HL-60 (cell line): ENCODE data around the gene DLX3.

Experiments
- DNase-seq, 2 experiments: peaks; one replicate each; pipeline ENCODE4 v3.0.0-alpha.2; 2010 to 2020; ENCODE audit warnings: low read depth in 1 of 2, low spot score in 1 of 2
- H3K27ac ChIP-seq: fragments of 250-450 bp; sonication (Bioruptor Pico); replicated peaks from 2 replicates; pipeline ENCODE4 v1.5.1; 2020; ENCODE audit warnings: mild to moderate bottlenecking, moderate library complexity
- H3K27me3 ChIP-seq: fragments of 250-450 bp; sonication (Bioruptor Pico); 2 replicates; pipeline ENCODE4 v1.5.1; 2021; ENCODE audit warnings: mild to moderate bottlenecking, moderate library complexity; ENCODE audit not compliant: insufficient read depth, poor library complexity, severe bottlenecking
- H3K4me3 ChIP-seq: replicated peaks from 2 replicates; pipeline ENCODE4 v1.5.1; 2011; ENCODE audit warnings: mild to moderate bottlenecking, control low read depth, low read length; ENCODE audit not compliant: insufficient read depth
- CTCF ChIP-seq: IDR thresholded peaks from one replicate; pipeline ENCODE4 v1.5.1; 2011; ENCODE audit warnings: low read length, control low read depth, inconsistent platforms; ENCODE audit not compliant: insufficient read depth
- GABPA ChIP-seq: IDR thresholded peaks from 2 replicates; pipeline ENCODE4 v1.6.1; 2012; ENCODE audit warnings: low read depth
- POLR2AphosphoS5 ChIP-seq: IDR thresholded peaks from 2 replicates; pipeline ENCODE4 v1.6.1; 2012; ENCODE audit warnings: low read depth
- REST ChIP-seq: IDR thresholded peaks from 2 replicates; pipeline ENCODE4 v1.6.1; 2012; ENCODE audit warnings: low read depth; ENCODE audit not compliant: insufficient replicate concordance
- SPI1 ChIP-seq: IDR thresholded peaks from 2 replicates; pipeline ENCODE4 v1.6.1; 2012; ENCODE audit warnings: low read depth, mild to moderate bottlenecking, borderline replicate concordance

DLX3 gene

GRCh38 chr17:49962599-49963308, 32.3 kb downstream of the DLX3 start:
- H3K27ac ChIP-seq: no peak overlapping the region
- TF ChIP-seq SPI1 (no peak), POLR2AphosphoS5 (no peak)
- H3K4me3 ChIP-seq: no peak overlapping the region
- no peak for DNase-seq
- H3K27me3 ChIP-seq: peaks cover 32% of the 10 kb centered on the region

GRCh38 chr17:49959183-49959935, 35.7 kb downstream of the DLX3 start:
- H3K27ac ChIP-seq: no peak overlapping the region
- H3K27me3 ChIP-seq: peaks cover 21% of the 10 kb centered on the region
- no peak overlapping the region for H3K4me3 ChIP-seq
- DNase-seq: no peak
- TF ChIP-seq SPI1 (no peak), POLR2AphosphoS5 (no peak), CTCF (no peak), REST (no peak), GABPA (no peak)

- Histone ChIP-seq H3K27me3 (peaks cover 17% of the 10 kb centered on the region), H3K4me3 (no peak overlapping the region), H3K27ac (no peak overlapping the region)
- DNase-seq: no peak
- TF ChIP-seq REST (no peak), SPI1 (no peak), GABPA (no peak), CTCF (no peak), POLR2AphosphoS5 (no peak)
Observed at GRCh38 chr17:49958723-49959122, 36.3 kb downstream of the DLX3 start.

GRCh38 chr17:49957350-49957749, 37.7 kb downstream of the DLX3 start:
- H3K27ac ChIP-seq: no peak overlapping the region
- DNase-seq: no peak
- no peak for TF ChIP-seq SPI1
- no peak for TF ChIP-seq POLR2AphosphoS5
- no peak for TF ChIP-seq CTCF
- no peak for TF ChIP-seq GABPA
- peaks cover 7% of the 10 kb centered on the region for H3K27me3 ChIP-seq
- H3K4me3 ChIP-seq: no peak overlapping the region
